Measurements from ENCODE around the gene DIDO1. TPM values are rescaled to one million over a fixed set of nuclear protein-coding genes. Genes with fewer than 3 reads are reported as not detected.
A peak's percentile ranks its signal among the peaks of the same experiment; 100 is the strongest.
"Not testable (repeated sequence)": the region's sequence is repeated elsewhere in the genome, so short reads cannot be mapped to it uniquely, and the experiment has no call there.

DIDO1 gene
- total RNA-seq, 1 donor from 2014 or later, result 41.6 TPM

GRCh38 chr20:62927128-62927705, 912 bp upstream of the DIDO1 start:
- DNase-seq (ENCODE audit: low spot score), result no peak
- no peak for TF ChIP-seq CTCF (IDR thresholded peaks at IDR 0.05)
- Mint-ChIP-seq H3K27me3 (ENCODE audit: low read depth) (no peaks in the 10 kb centered on the region), H3K9me3 (ENCODE audit: low read depth) (no peaks in the 10 kb centered on the region), H3K4me1 (ENCODE audit: low read depth) (peaks cover 61% of the 10 kb centered on the region), H3K36me3 (ENCODE audit: low read depth) (no peaks in the 10 kb centered on the region), H3K27ac (ENCODE audit: unreplicated experiment) (peak overlapping the region; percentile 92), H3K4me3 (ENCODE audit: unreplicated experiment) (peak overlapping the region; percentile 91)

GRCh38 chr20:62925420-62926228, 681 bp downstream of the DIDO1 start:
- Mint-ChIP-seq H3K27me3 (ENCODE audit: low read depth) (no peaks in the 10 kb centered on the region), H3K4me3 (ENCODE audit: unreplicated experiment) (peak overlapping the region; percentile 95), H3K9me3 (ENCODE audit: low read depth) (no peaks in the 10 kb centered on the region), H3K36me3 (ENCODE audit: low read depth) (no peaks in the 10 kb centered on the region), H3K4me1 (ENCODE audit: low read depth) (peaks cover 67% of the 10 kb centered on the region), H3K27ac (ENCODE audit: unreplicated experiment) (peak overlapping the region; percentile 98)
- no peak for TF ChIP-seq CTCF (IDR thresholded peaks at IDR 0.05)
- no peak for DNase-seq (ENCODE audit: low spot score)

GRCh38 chr20:62925076-62925419, 1.3 kb downstream of the DIDO1 start:
- no peak for DNase-seq (ENCODE audit: low spot score)
- H3K9me3 Mint-ChIP-seq (ENCODE audit: low read depth), result no peaks in the 10 kb centered on the region
- no peak for TF ChIP-seq CTCF (IDR thresholded peaks at IDR 0.05)
- peak overlapping the region; percentile 98 for H3K27ac Mint-ChIP-seq (ENCODE audit: unreplicated experiment)
- no peaks in the 10 kb centered on the region for H3K36me3 Mint-ChIP-seq (ENCODE audit: low read depth)
- peaks cover 68% of the 10 kb centered on the region for H3K4me1 Mint-ChIP-seq (ENCODE audit: low read depth)
- no peaks in the 10 kb centered on the region for H3K27me3 Mint-ChIP-seq (ENCODE audit: low read depth)
- H3K4me3 Mint-ChIP-seq (ENCODE audit: unreplicated experiment), result peak overlapping the region; percentile 95

- TF ChIP-seq CTCF (IDR thresholded peaks at IDR 0.05), result no peak
- Mint-ChIP-seq H3K9me3 (ENCODE audit: low read depth) (no peaks in the 10 kb centered on the region), H3K27me3 (ENCODE audit: low read depth) (no peaks in the 10 kb centered on the region), H3K4me1 (ENCODE audit: low read depth) (peaks cover 68% of the 10 kb centered on the region), H3K4me3 (ENCODE audit: unreplicated experiment) (peak overlapping the region; percentile 95), H3K36me3 (ENCODE audit: low read depth) (no peaks in the 10 kb centered on the region), H3K27ac (ENCODE audit: unreplicated experiment) (peak overlapping the region; percentile 98)
- no peak for DNase-seq (ENCODE audit: low spot score)
Measured at GRCh38 chr20:62924442-62925075, 1.7 kb downstream of the DIDO1 start.

GRCh38 chr20:62923669-62924441, 2.5 kb downstream of the DIDO1 start:
- peak overlapping the region; percentile 95 for H3K4me3 Mint-ChIP-seq (ENCODE audit: unreplicated experiment)
- no peaks in the 10 kb centered on the region for H3K9me3 Mint-ChIP-seq (ENCODE audit: low read depth)
- peak overlapping the region; percentile 98 for H3K27ac Mint-ChIP-seq (ENCODE audit: unreplicated experiment)
- H3K4me1 Mint-ChIP-seq (ENCODE audit: low read depth), result peaks cover 71% of the 10 kb centered on the region
- no peak for TF ChIP-seq CTCF (IDR thresholded peaks at IDR 0.05)
- no peaks in the 10 kb centered on the region for H3K27me3 Mint-ChIP-seq (ENCODE audit: low read depth)
- H3K36me3 Mint-ChIP-seq (ENCODE audit: low read depth), result no peaks in the 10 kb centered on the region
- no peak for DNase-seq (ENCODE audit: low spot score)

- Mint-ChIP-seq H3K27ac (ENCODE audit: unreplicated experiment) (peak overlapping the region; percentile 98), H3K4me1 (ENCODE audit: low read depth) (peaks cover 71% of the 10 kb centered on the region)
- H3K36me3 Mint-ChIP-seq (ENCODE audit: low read depth); H3K27me3 Mint-ChIP-seq (ENCODE audit: low read depth); H3K4me3 Mint-ChIP-seq (ENCODE audit: unreplicated experiment); DNase-seq (ENCODE audit: low spot score); H3K9me3 Mint-ChIP-seq (ENCODE audit: low read depth): not testable (repeated sequence)
Measured at GRCh38 chr20:62923059-62923668, 3.1 kb downstream of the DIDO1 start.

Measured in chondrocyte (in vitro differentiated cells).